Renal pelvis (tissue), 4 donors: ENCODE data around the gene ITGA5. TPM values are rescaled to one million over a fixed set of nuclear protein-coding genes. Genes with fewer than 3 reads are reported as not detected.

Experiments used
- DNase-seq: peaks from one replicate; pipeline ENCODE4 v3.0.0-alpha.2; 2013
- polyA plus RNA-seq, 3 donors: library from polyadenylated mRNA; unstranded; fragments of 120-200 nt; gene quantifications; one replicate each; pipeline ENCODE4 v1.2.1, GENCODE V29; 2013; ENCODE audit not compliant: insufficient read length in 3 of 3

The ITGA5 gene
- polyA plus RNA-seq, 3 donors: 40.1 to 50.0 (median 46.8) TPM

DNA sequence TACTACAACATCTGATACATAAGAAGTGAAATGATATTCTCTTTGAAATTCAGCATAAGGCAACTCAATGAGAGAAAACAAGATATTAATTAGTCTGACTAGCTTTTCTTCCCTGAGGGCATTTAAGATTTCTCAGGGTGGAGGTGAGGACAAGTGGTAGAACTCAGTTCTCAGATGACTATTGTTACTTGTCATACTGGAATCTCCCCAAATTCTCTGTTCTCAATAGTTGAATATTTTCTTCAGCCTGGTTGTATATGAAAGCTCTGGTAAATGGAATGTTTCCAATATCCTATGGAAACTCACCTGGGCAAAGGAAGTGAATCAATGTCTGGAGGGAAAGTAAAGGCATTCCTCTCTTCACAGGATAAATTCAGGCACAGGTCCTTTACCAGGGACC is 18.2 kb upstream of the ITGA5 start:
- no peak for DNase-seq

DNA sequence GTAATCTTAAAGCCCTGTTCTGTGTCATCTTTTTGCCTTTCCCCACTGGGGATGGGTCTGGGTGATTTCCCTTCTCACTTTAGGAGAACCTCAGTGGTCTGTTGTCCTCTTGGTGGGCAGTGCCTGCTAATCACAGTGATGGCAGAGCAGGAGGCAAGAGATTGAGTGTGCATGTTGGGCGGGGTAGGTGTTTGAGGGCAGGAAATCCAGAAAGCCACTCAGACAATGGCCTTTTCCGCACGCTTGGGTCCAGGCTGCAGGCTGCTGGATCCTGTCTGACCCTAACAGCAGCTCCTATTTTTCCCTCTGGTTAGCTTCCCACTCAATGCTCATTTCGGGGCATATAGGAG is 13.7 kb upstream of the ITGA5 start:
- no peak for DNase-seq

DNA sequence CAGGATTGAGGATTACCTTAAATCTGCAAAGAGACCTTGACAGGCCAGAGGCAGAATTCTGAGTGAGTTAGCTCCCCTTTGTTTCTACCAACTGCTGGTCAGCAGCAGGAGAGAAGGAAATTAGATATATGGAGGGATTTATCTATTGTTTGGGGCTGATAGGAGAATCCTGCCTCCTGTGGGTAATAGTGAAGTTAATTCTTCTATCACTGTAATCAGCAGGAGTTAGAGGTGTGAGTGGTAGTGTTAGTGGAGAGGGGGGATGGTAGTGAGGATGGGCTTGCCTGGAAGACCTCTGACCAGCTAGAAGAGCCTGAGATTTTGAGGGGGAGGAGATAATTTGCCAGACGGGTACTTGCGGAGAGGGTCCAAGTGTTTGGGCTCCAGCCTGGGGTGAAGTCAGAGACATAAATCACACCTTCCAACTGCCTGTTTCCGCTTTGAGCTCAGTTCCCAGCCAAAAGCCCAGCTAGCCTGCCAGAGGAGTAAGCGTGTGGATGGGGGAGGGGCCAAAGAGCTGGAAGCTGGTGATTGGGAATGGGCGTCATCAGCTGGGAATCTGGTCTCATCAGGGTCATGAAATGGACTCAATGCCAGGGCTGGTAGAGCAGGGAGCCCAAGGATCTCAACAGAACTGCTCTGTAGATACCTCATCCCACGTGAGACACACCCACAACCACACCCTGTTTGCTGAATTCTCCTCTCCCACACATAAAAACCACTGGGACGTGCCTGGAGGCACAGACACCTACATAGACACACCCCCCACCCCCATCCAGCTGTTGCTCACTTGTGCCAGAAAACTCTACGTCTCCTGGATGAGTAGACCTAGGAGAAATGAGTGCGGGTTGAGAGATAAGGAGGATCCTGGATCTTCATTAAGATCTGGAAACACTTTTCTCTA is 13.1 kb upstream of the ITGA5 start:
- peak; percentile 64 for DNase-seq

- DNase-seq: no peak
Observed at GRCh38 chr12:54430471-54431069, 11.5 kb upstream of the ITGA5 start.

DNA sequence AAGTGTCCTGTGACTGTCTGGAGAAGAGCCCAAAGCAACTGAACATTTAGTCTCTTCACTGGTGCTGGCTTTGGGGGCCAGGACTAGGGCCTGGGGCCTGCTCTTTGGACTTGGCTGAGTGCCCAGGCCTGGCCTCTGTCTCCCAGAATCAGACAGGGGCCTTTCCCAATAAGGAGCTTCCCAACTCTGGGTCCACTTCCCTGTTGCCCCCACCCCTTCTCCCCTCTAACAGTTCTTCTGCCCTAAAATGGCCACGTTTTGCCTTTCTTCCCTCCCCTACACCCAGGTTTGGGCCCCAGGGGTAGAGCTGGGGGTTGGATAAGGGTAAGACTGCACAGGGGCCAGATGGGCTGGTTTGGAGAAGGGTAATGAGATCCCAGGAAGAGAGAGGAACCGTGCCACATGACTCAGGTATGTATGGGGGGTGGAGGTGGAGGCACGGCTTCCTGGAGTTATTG is 10.0 kb upstream of the ITGA5 start:
- DNase-seq: no peak

DNA sequence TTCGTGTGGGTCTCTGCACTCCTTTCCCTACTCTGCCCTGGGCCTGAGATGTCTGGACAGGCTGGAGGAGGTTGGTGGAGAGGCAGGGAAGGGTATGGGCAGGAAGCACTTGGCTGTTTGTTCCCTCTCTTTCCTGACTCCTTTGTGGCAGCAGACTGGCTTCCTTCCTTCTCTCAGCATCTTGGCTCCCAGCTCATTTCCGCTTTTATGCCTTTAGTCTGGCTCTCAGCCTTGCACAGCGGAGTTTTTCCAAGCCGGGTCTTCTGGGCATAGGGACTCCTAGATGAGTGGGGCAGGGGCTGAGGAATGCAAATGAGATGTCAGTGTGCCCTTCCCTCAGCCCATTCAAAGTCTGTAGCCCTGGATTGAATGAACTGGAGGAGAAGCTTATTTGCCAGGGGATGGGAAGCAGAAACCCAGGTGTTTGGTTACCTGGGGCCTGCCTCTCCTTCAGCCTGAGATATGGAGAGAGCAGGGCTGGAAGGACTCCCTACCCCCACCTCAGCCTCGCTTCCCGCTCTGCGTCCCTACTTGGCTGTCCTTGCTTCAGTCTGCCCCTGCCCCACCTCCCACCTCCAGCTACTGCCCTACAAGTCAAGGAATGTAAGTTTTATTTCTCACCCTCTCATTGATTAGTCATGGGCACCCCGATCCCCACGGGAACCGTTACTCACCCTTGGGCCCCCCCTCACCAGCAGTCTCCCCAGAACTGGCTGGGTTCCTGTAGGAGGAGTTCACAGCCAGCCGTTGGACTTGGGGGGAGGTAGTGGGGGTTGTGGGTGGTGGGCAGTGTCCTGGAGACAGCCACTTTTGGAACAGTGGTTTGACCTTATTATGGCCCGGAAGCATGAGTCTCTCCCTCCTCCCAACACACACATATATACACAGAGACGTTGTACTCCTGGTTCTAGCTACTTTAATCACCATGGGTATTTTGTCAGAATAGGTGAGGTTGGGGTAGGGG is 9.3 kb upstream of the ITGA5 start:
- no peak for DNase-seq

- no peak for DNase-seq
Observed at GRCh38 chr12:54427106-54427505, 8.0 kb upstream of the ITGA5 start.

GRCh38 chr12:54426690-54427089 is 7.6 kb upstream of the ITGA5 start:
- DNase-seq: no peak

DNA sequence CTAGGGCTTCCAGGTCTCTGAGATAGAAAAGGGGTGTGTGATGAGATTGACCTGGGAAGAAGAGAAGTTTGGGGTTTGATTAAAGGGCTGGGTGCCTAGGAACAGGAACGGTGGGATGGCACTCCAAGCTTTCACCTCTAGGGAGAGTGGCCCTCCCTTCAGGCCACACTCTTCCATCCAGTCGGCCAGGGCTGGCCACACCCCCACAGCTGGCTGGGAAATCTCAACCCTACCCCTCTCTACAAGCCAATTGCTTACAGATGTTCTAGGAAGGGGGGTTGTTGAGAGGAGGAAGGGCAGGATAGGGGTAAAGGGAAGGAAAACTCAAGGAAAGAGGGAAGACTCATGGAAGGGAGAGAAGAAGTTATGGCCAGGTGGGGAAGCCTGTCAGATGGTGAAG is 6.6 kb upstream of the ITGA5 start:
- no peak for DNase-seq

DNA sequence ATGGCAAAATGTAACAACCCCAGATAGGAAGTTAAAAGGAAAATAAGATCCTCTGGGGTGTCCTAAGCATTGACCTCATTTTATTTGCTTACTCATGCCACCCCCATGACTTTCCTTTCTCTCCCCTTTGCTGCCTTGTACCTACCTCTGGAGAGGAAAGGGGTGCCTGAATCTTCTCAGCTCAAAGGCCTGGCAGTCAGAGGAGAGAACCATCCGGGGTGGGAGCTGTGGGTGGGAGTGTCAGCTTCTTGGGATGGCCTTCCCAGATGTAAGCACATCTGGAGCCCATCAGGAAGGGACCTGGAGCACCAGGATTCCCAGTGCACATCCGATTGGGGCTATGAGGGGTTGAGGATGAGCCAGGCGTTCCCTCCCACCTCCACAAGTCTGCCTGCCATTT is 5.2 kb upstream of the ITGA5 start:
- DNase-seq: no peak

- DNase-seq: no peak
Observed at GRCh38 chr12:54423816-54424150, 4.7 kb upstream of the ITGA5 start.

DNA sequence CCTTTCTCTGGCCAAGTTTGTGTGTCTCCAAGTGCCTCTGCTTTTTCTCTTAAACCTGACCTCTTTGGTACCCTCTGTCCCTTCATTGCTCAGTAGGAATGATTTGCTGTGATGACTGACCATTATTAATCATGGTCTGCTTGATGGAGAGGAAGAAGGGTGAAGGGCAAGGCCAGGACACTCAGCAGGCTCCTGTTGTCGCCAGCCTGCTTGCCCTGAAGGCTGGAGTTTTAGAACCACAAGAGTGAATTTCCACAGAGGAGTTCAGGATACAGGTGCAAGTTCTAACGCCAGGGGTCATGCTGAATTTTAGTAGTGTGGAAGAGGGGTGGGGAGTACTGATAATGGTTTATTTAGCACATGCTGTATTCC is 2.8 kb upstream of the ITGA5 start:
- DNase-seq: no peak

DNA sequence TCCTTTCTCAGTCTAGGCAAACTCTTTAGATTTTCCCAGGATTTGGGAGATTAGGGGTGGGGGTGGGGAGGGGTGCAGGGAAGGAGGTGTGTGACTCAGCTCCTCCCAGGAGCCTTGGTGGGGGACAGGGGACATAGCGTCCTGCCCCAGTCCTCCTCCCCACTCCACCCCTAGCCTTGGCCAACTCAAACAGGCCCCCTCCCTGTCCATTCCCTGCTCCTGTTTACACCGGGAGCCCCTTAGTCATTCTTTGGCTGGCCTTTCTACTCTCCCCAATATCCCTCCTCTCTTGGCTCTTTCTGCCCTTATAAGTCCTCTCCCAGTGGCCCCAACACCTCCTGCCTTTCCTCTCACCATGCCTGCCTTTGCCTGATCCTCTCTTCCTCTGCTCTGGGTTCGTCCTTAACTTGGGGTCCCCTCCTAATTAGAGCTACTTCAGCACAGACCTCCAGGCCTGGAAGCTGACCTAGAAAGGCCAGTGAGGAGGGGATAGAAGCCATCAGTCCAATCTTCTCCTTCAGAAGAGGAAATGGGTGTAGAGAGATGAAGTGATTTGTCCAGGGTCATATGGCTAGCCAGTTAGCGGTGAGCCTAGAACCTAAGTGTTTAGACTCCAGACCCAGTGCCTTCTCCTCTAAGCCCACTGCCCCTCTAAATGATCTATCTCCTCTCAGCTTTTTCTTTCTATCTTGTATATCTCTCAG is 2.3 kb upstream of the ITGA5 start:
- DNase-seq: no peak

DNA sequence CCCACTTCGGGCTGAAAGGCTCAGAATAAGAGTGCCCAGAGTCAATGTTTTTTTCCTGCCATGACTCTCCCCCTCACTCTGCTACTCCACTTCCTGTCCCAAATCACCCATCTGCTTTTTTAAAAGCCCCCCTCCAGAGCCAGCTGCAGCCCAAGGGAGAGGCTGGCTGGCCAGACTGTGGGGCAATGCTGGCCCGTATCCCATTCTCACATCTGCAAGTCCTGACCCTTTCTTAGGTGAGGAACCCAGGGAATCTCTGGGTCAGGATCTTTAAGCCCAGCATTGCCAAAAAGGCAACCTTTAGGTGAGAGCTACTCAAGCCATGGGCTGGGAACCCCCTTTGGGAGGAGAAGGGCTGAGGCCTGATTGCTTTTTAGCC is 1.7 kb upstream of the ITGA5 start:
- no peak for DNase-seq

GRCh38 chr12:54418441-54419087 is 502 bp downstream of the ITGA5 start:
- no peak for DNase-seq

DNA sequence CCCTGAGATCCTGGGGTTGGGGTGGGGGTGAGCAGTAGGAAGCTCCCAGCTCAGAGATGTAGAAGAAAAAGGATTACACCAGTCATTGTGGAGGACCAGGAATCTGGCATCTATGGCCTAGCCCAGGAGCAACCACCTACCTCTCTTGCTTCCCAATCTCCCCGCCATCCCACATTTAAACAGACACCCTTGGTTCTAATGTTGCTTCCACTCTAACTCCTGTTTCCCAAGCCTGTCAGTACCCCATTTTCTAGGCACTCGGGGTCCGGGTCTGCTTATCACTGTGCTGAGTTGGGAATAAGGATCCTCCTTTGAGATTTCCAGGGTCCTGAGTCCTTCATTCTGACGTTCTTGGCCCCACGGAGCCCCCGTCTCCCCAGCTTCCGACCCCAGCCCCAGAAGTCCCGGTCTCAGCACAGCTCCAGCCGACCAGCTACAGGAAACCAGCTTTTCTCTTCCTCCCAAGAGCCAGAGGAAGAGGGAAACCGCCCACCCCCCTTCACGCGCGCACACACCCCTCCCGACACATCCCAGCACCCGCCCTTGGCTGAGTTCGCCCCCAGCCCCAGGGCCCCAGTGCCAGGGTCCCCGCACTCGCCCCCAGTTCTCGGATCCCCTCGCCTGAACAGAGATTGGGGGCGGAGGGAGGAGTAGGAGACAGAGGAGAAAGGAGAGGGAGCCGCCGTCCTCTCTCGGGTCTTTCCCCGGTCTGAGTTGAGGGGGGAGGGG is 1.2 kb downstream of the ITGA5 start:
- no peak for DNase-seq

- DNase-seq: no peak
Observed at GRCh38 chr12:54416687-54417603, 2.1 kb downstream of the ITGA5 start.

DNA sequence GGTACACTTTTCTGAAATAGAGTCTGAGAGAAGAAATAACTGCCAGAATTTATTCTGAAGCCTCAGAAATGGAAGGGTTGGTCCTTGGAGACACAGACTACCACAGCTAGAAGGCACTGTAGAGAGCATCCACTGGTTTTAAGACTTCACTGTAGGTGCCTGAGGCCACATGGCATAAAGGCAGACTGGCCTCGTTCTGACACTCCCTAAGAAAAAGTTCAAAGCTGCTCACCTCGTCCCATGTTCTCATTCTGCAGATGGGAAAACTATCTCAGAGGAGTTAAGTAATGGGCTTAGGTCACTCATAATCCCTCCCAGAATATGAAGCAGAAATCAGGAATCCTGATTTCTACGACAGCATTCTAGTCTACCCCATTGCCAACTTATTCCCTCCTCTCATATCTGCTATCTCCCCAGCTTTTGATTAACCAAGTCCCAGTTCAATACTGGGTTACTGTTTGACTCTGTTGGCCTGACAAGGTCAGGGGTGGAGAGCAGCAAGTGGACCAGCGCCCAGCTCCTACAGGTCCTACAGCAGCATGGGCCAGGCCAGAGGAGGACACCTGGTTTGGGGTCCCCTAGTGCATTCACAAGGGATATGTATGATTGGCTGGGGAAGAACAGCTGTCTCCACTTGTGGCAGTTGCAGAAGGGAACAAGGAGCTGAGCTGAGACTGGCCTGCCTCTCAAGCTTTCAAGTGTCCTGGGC is 3.7 kb downstream of the ITGA5 start:
- DNase-seq: no peak
